ENCODE results near the gene MYMX. TPM values are rescaled to one million over a fixed set of nuclear protein-coding genes. Genes with fewer than 3 reads are reported as not detected.
A peak's percentile ranks its signal among the peaks of the same experiment; 100 is the strongest.

Gene MYMX
- total and polyA plus RNA-seq, 2 of the 13 experiments (the other 11 are each of a cell fraction or from before 2014, with no cell fraction given): not detected

GRCh38 chr6:44217332-44218143 is 812 bp downstream of the MYMX start:
- Histone ChIP-seq H3K79me2 (ENCODE audit: insufficient read depth, low read length) (no peaks in the 10 kb centered on the region), H3K4me3 (replicated peaks in 1 of 3; ENCODE audit: insufficient read depth in 1 of 3, low read depth in 2 of 3, low read length in 3 of 3) (peak overlapping the region in 1 of 3 experiments; percentile 53; a peak in 2 of 6 replicates), H2AFZ (ENCODE audit: low read length) (no peak overlapping the region), H3K9me3 (ENCODE audit: low read length) (no peaks in the 10 kb centered on the region), H3K4me1 (ENCODE audit: insufficient read depth, low read length) (peaks cover 70% of the 10 kb centered on the region), H3K4me2 (ENCODE audit: low read depth, low read length) (peak overlapping the region; percentile 82), H3K9ac (ENCODE audit: insufficient read depth, low read depth, low read length) (peak overlapping the region; percentile 14; the same call in 1 of the 2 replicates), H3K36me3 (replicated peaks in 1 of 2; ENCODE audit: control insufficient read depth in 1 of 2, insufficient read depth in 2 of 2, low read length in 2 of 2) (no peaks in the 10 kb centered on the region), H3K27me3 (ENCODE audit: control insufficient read depth in 1 of 2, insufficient read depth in 2 of 2, low read length in 2 of 2) (peaks cover 0 to 25% of the 10 kb centered on the region in 2 experiments; a peak in 4 of 5 replicates), H4K20me1 (ENCODE audit: insufficient read depth, low read length) (no peaks in the 10 kb centered on the region), H3K27ac (ENCODE audit: extremely low read length, insufficient read depth, low read length) (no peak overlapping the region)
- peak; percentile 37 for ATAC-seq
- intact Hi-C loops (cut with micrococcal nuclease; ENCODE audit: unreplicated experiment): loop anchor here (2.0 kb wide), 1 partner anchor 13 kb away; no protein-coding TSS in a partner anchor
- 14% methylated on average over 8 of the region's 16 CpGs for WGBS (ENCODE audit: low lambda C conversion rate)
- ChIA-PET CTCF (ENCODE audit: low intra/inter-chr PET ratio, low total read pairs) (no interaction called here), POLR2A (interaction anchor here (1.0 kb wide), 1 partner anchor 25 kb away, joined by 5 read pairs; no protein-coding TSS in a partner anchor)
- no peak for DNase-seq (ENCODE audit: low spot score)
- BruUV-seq (replicated peaks): no TSS peak
- FAIRE-seq: peak; percentile 39
- in situ Hi-C loops (cut with HindIII; ENCODE audit: extremely low pct_ligation_motif_present, low pct_unique_long_range_greater_than_20kb): no loop called here
- TF ChIP-seq BCLAF1 (IDR thresholded peaks at IDR 0.05): no peak
- TF ChIP-seq KAT7 (CRISPR knock-in tag; IDR thresholded peaks at IDR 0.05; ENCODE audit: borderline replicate concordance): 0 out of 2 replicates have a peak, but pooled peaks have one; percentile 49
- TF ChIP-seq NFAT5 (CRISPR knock-in tag; IDR thresholded peaks at IDR 0.05): 0 out of 2 replicates have a peak, but pooled peaks have one; percentile 39
- no peak for TF ChIP-seq GPBP1L1 (CRISPR knock-in tag; IDR thresholded peaks at IDR 0.05)
- 0 out of 2 replicates have a peak, but pooled peaks have one; percentile 32 for TF ChIP-seq ZFX (CRISPR knock-in tag; IDR thresholded peaks at IDR 0.05; ENCODE audit: low read depth)
- peak; percentile 66 for TF ChIP-seq UBTF (CRISPR knock-in tag; IDR thresholded peaks at IDR 0.05)
- TF ChIP-seq ZNF776 (CRISPR knock-in tag; IDR thresholded peaks at IDR 0.05): peak; percentile 47; the same call in 1 of the 2 replicates
- TF ChIP-seq FOSL2 (CRISPR knock-in tag; IDR thresholded peaks at IDR 0.05): peak; percentile 42
